ENCODE measurements around the gene CPED1. TPM values are rescaled to one million over a fixed set of nuclear protein-coding genes. Genes with fewer than 3 reads are reported as not detected.
"Not testable (repeated sequence)": the region's sequence is repeated elsewhere in the genome, so short reads cannot be mapped to it uniquely, and the experiment has no call there.

Gene CPED1
- total RNA-seq, 2 donors from 2014 or later = not detected

DNA sequence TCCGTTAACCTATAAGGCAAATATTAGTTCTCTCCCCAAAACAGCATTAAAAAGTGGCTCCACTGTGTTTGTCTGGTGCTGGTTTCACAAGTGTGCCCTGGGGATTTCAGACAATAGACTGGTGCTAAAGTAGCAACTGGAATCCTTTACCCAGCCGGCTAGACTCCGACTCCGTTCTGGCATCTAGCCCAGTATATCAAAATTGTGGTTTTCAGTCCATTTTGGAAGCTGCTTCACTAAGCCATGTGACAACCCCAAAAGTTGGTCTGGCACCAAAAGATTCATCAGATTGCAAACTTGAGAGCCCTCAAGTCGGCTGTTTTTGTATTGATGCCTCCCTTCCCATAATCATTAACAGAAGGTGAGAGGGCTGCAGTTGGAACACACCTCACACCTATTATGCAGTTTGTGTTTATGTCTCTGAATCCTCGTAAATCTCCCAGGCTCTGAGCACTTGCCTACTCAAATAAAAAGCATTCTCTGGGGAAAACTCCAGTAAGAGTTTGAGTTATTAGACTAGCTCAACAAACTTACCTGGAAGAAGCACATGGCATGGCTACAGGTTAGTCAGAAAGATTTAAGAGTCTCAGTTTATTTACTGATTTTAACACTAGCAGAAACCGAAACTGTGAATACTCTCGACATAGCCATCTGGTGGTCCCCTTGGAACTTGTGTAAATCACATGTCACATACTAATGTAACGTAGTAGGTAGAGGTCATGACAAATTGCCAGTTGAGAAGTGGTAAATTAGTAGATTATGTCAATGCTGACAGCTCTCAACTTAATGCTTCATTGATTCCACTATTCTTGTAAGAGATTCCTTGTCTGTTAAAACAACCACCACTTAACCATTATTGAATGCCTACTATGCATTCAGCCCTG lies 325.5 kb downstream of the CPED1 start:
- DNase-seq (ENCODE audit: low spot score) (no peak), ATAC-seq (no peak)
- Mint-ChIP-seq H3K9me3 (no peaks in the 10 kb centered on the region), H3K4me1 (ENCODE audit: low read depth in 2 of 2) (no peaks in the 10 kb centered on the region), H3K27me3 (peaks cover 23 to 66% of the 10 kb centered on the region in 2 donors), H3K36me3 (no peaks in the 10 kb centered on the region), H3K4me3 (no peak overlapping the region), H3K27ac (no peak overlapping the region)

- H3K4me3 Mint-ChIP-seq; H3K9me3 Mint-ChIP-seq; ATAC-seq; H3K36me3 Mint-ChIP-seq; H3K27ac Mint-ChIP-seq; DNase-seq (ENCODE audit: low spot score); H3K4me1 Mint-ChIP-seq (ENCODE audit: low read depth in 2 of 2): not testable (repeated sequence)
- peaks cover 17 to 60% of the 10 kb centered on the region in 2 donors for H3K27me3 Mint-ChIP-seq
These were observed 326.7 kb downstream of the CPED1 start for GRCh38 chr7:121315170-121315569.

- H3K27me3 Mint-ChIP-seq = peaks cover 21 to 47% of the 10 kb centered on the region in 2 donors
- no peak overlapping the region for H3K4me3 Mint-ChIP-seq
- no peaks in the 10 kb centered on the region for H3K9me3 Mint-ChIP-seq
- H3K27ac Mint-ChIP-seq = no peak overlapping the region
- DNase-seq (ENCODE audit: low spot score) (no peak), ATAC-seq (no peak)
- no peaks in the 10 kb centered on the region for H3K4me1 Mint-ChIP-seq (ENCODE audit: low read depth in 2 of 2)
- H3K36me3 Mint-ChIP-seq = no peaks in the 10 kb centered on the region
These were observed 333.9 kb downstream of the CPED1 start for GRCh38 chr7:121322460-121322859.

- Mint-ChIP-seq H3K27me3 (peaks cover 32 to 53% of the 10 kb centered on the region in 2 donors), H3K4me1 (ENCODE audit: low read depth in 2 of 2) (peaks cover 0 to 5% of the 10 kb centered on the region in 2 donors), H3K36me3 (no peaks in the 10 kb centered on the region), H3K4me3 (no peak overlapping the region), H3K27ac (no peak overlapping the region), H3K9me3 (no peaks in the 10 kb centered on the region)
- no peak for ATAC-seq
- DNase-seq (ENCODE audit: low spot score) = no peak
These were observed 335.2 kb downstream of the CPED1 start for GRCh38 chr7:121323515-121324302.

DNA sequence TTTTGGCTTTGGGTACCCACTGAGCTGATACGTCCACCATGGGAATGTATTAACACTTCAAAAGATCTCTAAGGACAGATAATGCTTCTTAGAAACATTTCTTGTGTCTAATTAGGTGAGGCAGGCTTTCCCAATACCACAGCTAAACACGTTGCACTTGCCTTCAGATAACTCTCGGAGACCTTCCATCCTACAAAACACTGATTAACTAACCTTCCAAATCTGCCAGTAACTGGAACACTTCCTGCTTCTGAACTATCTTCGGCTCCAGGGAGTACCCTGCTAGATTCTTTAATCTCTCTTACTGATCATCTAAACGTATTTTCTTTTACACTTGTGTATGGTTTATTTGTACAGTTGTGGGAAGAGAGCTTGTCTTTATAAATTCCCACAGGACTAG lies 339.2 kb downstream of the CPED1 start:
- H3K4me1 Mint-ChIP-seq (ENCODE audit: low read depth in 2 of 2) = peaks cover 0 to 15% of the 10 kb centered on the region in 2 donors
- peaks cover 47 to 63% of the 10 kb centered on the region in 2 donors for H3K27me3 Mint-ChIP-seq
- no peak overlapping the region for H3K27ac Mint-ChIP-seq
- no peaks in the 10 kb centered on the region for H3K9me3 Mint-ChIP-seq
- DNase-seq (ENCODE audit: low spot score) (no peak), ATAC-seq (no peak)
- no peak overlapping the region for H3K4me3 Mint-ChIP-seq
- H3K36me3 Mint-ChIP-seq = no peaks in the 10 kb centered on the region

GRCh38 chr7:121328508-121329190 lies 340.1 kb downstream of the CPED1 start, which contains the start of gene WNT16:
TSS of gene WNT16 (plus strand) at chr7:121329000. CDS start at chr7:121329293, 293 bp downstream.
- Mint-ChIP-seq H3K4me1 (ENCODE audit: low read depth in 2 of 2) (peaks cover 0 to 15% of the 10 kb centered on the region in 2 donors), H3K9me3 (no peaks in the 10 kb centered on the region)

DNA sequence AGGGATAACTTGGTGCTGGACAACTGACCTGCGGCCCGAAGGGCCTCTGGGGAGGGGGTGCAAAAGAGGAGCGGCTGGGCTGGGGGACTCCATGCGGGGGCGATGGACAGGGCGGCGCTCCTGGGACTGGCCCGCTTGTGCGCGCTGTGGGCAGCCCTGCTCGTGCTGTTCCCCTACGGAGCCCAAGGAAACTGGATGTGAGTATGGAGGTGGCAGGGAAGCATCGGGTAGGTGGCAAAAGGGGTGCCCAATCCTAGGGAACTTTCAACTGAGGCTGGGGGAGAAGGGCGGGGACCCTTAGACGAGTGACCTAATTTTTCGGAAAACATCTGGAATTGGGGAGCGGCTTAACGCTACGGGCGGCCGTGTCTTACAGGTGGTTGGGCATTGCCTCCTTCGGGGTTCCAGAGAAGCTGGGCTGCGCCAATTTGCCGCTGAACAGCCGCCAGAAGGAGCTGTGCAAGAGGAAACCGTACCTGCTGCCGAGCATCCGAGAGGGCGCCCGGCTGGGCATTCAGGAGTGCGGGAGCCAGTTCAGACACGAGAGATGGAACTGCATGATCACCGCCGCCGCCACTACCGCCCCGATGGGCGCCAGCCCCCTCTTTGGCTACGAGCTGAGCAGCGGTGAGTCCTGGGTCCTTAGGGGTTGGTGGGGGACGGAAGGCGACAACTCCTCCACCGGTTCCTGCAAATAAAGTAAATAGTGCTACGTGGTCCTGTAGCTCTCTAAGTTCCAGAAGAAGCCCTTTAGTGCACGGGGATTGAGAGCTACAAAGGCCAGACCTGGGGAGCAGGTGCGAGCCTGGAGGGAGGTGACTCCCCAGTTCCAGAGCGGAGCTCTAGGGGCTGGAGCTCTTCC lies 340.9 kb downstream of the CPED1 start:
- no peak for DNase-seq (ENCODE audit: low spot score)
- Mint-ChIP-seq H3K4me1 (ENCODE audit: low read depth in 2 of 2) (peaks cover 0 to 15% of the 10 kb centered on the region in 2 donors), H3K4me3 (peak overlapping the region; percentile 12), H3K9me3 (no peaks in the 10 kb centered on the region), H3K36me3 (no peaks in the 10 kb centered on the region), H3K27ac (no peak overlapping the region), H3K27me3 (peaks cover 43 to 64% of the 10 kb centered on the region in 2 donors)
- peak; percentile 46 to 51 for ATAC-seq

More at GRCh38 chr7:121328508-121329190, 340.1 kb downstream of the CPED1 start, which contains the start of gene WNT16:
- DNase-seq (ENCODE audit: low spot score) (no peak), ATAC-seq (peak; percentile 26 to 49)
- peak within 1 kb of the TSS; percentile 12 for H3K4me3 Mint-ChIP-seq
- H3K36me3 Mint-ChIP-seq = no peaks in the 10 kb centered on the region
- no peak within 1 kb of the TSS for H3K27ac Mint-ChIP-seq
- H3K27me3 Mint-ChIP-seq = peaks cover 44 to 60% of the 10 kb centered on the region in 2 donors

DNA sequence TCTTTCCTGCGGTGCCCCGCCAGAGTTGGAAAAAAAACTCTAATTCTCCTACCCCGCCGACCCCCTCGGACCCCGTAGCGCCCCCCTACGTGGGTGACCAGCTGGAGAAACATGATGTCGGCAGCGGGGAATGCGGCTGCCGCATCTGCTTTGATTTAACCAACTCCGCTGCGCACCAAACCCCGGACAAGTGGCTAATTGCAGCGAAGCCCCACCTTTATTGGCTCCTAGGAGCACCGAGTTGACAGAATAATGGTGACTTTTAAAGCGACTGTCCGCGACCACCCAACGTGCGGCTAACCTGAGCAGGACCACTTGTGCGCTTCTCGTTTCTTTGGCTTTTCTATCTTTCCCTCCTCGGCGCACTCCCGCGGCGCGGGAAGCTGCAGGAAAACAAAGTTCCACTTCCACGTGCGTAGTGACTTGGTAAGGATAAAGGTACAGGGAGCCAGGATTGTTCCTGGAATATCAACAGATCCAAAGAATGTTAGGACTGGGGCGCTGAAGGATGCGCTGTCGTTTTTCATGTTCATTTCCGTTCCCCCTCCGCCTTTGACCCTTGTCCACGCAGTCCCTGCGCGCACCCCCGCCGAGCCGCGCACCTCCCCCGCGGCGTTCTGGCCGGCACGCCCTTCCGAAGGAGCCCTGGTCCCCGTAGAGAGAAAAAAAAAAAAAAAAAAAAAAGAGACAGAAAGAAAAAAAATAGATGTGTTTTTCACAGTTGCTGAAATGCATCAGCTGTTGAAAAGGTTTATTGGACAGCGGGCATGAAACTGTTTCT lies 341.7 kb downstream of the CPED1 start:
- Mint-ChIP-seq H3K4me1 (ENCODE audit: low read depth in 2 of 2) (peaks cover 0 to 15% of the 10 kb centered on the region in 2 donors), H3K36me3 (no peaks in the 10 kb centered on the region), H3K27me3 (peaks cover 41 to 68% of the 10 kb centered on the region in 2 donors), H3K4me3 (peak overlapping the region; percentile 56), H3K9me3 (no peaks in the 10 kb centered on the region), H3K27ac (no peak overlapping the region)
- no peak for ATAC-seq
- no peak for DNase-seq (ENCODE audit: low spot score)

GRCh38 chr7:121331048-121331447 lies 342.5 kb downstream of the CPED1 start:
- H3K36me3 Mint-ChIP-seq = no peaks in the 10 kb centered on the region
- peaks cover 43 to 64% of the 10 kb centered on the region in 2 donors for H3K27me3 Mint-ChIP-seq
- no peak overlapping the region for H3K4me3 Mint-ChIP-seq
- no peaks in the 10 kb centered on the region for H3K9me3 Mint-ChIP-seq
- ATAC-seq = no peak
- H3K4me1 Mint-ChIP-seq (ENCODE audit: low read depth in 2 of 2) = peaks cover 0 to 15% of the 10 kb centered on the region in 2 donors
- no peak for DNase-seq (ENCODE audit: low spot score)
- H3K27ac Mint-ChIP-seq = no peak overlapping the region

- H3K4me3 Mint-ChIP-seq = no peak overlapping the region
- no peak overlapping the region for H3K27ac Mint-ChIP-seq
- DNase-seq (ENCODE audit: low spot score) = no peak
- no peaks in the 10 kb centered on the region for H3K9me3 Mint-ChIP-seq
- ATAC-seq = no peak
- no peaks in the 10 kb centered on the region for H3K36me3 Mint-ChIP-seq
- H3K27me3 Mint-ChIP-seq = peaks cover 40 to 60% of the 10 kb centered on the region in 2 donors
- peaks cover 0 to 15% of the 10 kb centered on the region in 2 donors for H3K4me1 Mint-ChIP-seq (ENCODE audit: low read depth in 2 of 2)
These were observed 343.1 kb downstream of the CPED1 start for GRCh38 chr7:121331574-121331973.

DNA sequence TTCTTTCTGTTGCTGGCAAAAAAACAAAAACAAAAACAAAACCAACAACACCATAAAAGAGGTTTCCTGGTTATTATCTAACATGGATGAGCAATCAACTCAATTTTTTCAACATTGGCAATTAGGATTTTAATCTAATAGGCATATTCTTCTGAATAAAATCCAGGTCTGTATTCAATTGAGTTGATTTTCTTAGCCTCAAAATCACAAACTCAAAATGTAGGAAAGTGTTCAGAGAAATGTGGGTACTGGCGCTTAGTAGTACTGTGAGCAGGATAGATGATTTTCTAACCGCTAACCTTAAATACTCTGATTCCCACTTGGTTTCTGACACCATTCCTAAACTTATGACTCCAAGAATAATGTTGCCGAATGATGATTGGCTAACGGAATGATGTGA lies 345.9 kb downstream of the CPED1 start:
- H3K4me1 Mint-ChIP-seq (ENCODE audit: low read depth in 2 of 2) = peaks cover 12 to 14% of the 10 kb centered on the region in 2 donors
- H3K4me3 Mint-ChIP-seq = no peak overlapping the region
- ATAC-seq = no peak
- H3K27me3 Mint-ChIP-seq = peaks cover 18 to 34% of the 10 kb centered on the region in 2 donors
- H3K27ac Mint-ChIP-seq = no peak overlapping the region
- peaks cover 7% of the 10 kb centered on the region for H3K36me3 Mint-ChIP-seq
- no peak for DNase-seq (ENCODE audit: low spot score)
- no peaks in the 10 kb centered on the region for H3K9me3 Mint-ChIP-seq
